Spleen (tissue), 7 donors: ENCODE results near the gene CFAP97.

Source experiments
- CTCF ChIP-seq, 11 experiments: fragments of 200-600 bp in 7 of 11; fragments of 450-650 bp in 4 of 11; sonication (generic) in 4 of 11; IDR thresholded peaks in 8 of 11; conservative IDR thresholded peaks in 3 of 11; 1 replicate in 7 of 11; 2 replicates in 4 of 11; pipeline versions ENCODE4 v1.4.0 to v1.8.0; 2016 to 2021; ENCODE audit warnings: antibody characterized with exemption in 11 of 11, inconsistent platforms in 4 of 11, mild to moderate bottlenecking in 1 of 11
- POLR2A ChIP-seq, 3 donors: fragments of 450-650 bp; IDR thresholded peaks; one replicate each; pipeline ENCODE4 v1.5.1; 2017; ENCODE audit warnings: antibody characterized with exemption in 3 of 3, mild to moderate bottlenecking in 1 of 3
- POLR2AphosphoS5 ChIP-seq, 3 donors: sonication (generic); formaldehyde crosslinking; IDR thresholded peaks; one replicate each; pipeline ENCODE4 v1.5.1; 2017; ENCODE audit warnings: antibody characterized with exemption in 3 of 3
- donor health status: DM: no; HTN: no; CAD: no; lungs with moderate emphysema.
- donor health status: DM: no; HTN: no; CAD: no.
- donor health status: DM: no; HTN: no; CAD: no.

- TF ChIP-seq CTCF (IDR thresholded peaks at IDR 0.05 in 8 of 11, conservative IDR thresholded peaks at IDR 0.05 in 3 of 11) = no peak
- no peak for TF ChIP-seq POLR2A (IDR thresholded peaks at IDR 0.05)
- TF ChIP-seq POLR2AphosphoS5 (IDR thresholded peaks at IDR 0.05) = no peak
Measured at GRCh38 chr4:185122681-185123345, 81.0 kb downstream of the CFAP97 start.
